Progenitor cell of endocrine pancreas (in vitro differentiated cells): ENCODE measurements around the gene IFT20. TPM values are rescaled to one million over a fixed set of nuclear protein-coding genes. Genes with fewer than 3 reads are reported as not detected.
"Not testable (repeated sequence)": the region's sequence is repeated elsewhere in the genome, so short reads cannot be mapped to it uniquely, and the experiment has no call there.

Source experiments
- DNase-seq: peaks from one replicate; pipeline ENCODE4 v3.0.0; 2021; ENCODE audit warnings: low spot score; ENCODE audit not compliant: unreplicated experiment
- H3K27ac Mint-ChIP-seq: 2 replicates; pipeline ENCODE4 v1.8.0; 2021; ENCODE audit warnings: mild to moderate bottlenecking, moderate library complexity, mixed read lengths
- H3K27me3 Mint-ChIP-seq: 2 replicates; pipeline ENCODE4 v1.8.0; 2021; ENCODE audit warnings: mixed read lengths
- H3K36me3 Mint-ChIP-seq: 2 replicates; pipeline ENCODE4 v1.8.0; 2022; ENCODE audit warnings: mixed read lengths; ENCODE audit not compliant: insufficient read depth
- H3K4me1 Mint-ChIP-seq: 2 replicates; pipeline ENCODE4 v1.8.0; 2021; ENCODE audit warnings: low read depth, mixed read lengths
- H3K4me3 Mint-ChIP-seq: 2 replicates; pipeline ENCODE4 v1.8.0; 2021; ENCODE audit warnings: low read depth, mild to moderate bottlenecking, moderate library complexity, mixed read lengths
- H3K9me3 Mint-ChIP-seq: 2 replicates; pipeline ENCODE4 v1.8.0; 2021; ENCODE audit warnings: low read depth, mixed read lengths
- CTCF ChIP-seq: fragments of 200-600 bp; sonication (generic); IDR thresholded peaks from one replicate; pipeline ENCODE4 v1.5.0; 2021; ENCODE audit warnings: antibody characterized with exemption, mild to moderate bottlenecking; ENCODE audit not compliant: unreplicated experiment
- total RNA-seq: library from RNA; stranded (reverse); gene quantifications from 2 replicates; pipeline ENCODE4 v1.2.1, GENCODE V29; 2021

The IFT20 gene
- total RNA-seq, 1 donor from 2014 or later: 35.4 TPM

- no peaks in the 10 kb centered on the region for H3K36me3 Mint-ChIP-seq
These were observed 36.8 kb downstream of the IFT20 start for GRCh38 chr17:28298449-28298848.

GRCh38 chr17:28295677-28296578 is 39.3 kb downstream of the IFT20 start:
- no peak for DNase-seq
- Mint-ChIP-seq H3K27ac (no peak overlapping the region), H3K4me3 (no peak overlapping the region)

More at GRCh38 chr17:28298449-28298848, 36.8 kb downstream of the IFT20 start:
- no peaks in the 10 kb centered on the region for H3K9me3 Mint-ChIP-seq
- no peak for TF ChIP-seq CTCF
- H3K4me3 Mint-ChIP-seq: no peak overlapping the region
- no peaks in the 10 kb centered on the region for H3K4me1 Mint-ChIP-seq
- H3K27me3 Mint-ChIP-seq: peaks cover 7% of the 10 kb centered on the region
- DNase-seq: no peak
- no peak overlapping the region for H3K27ac Mint-ChIP-seq

DNA sequence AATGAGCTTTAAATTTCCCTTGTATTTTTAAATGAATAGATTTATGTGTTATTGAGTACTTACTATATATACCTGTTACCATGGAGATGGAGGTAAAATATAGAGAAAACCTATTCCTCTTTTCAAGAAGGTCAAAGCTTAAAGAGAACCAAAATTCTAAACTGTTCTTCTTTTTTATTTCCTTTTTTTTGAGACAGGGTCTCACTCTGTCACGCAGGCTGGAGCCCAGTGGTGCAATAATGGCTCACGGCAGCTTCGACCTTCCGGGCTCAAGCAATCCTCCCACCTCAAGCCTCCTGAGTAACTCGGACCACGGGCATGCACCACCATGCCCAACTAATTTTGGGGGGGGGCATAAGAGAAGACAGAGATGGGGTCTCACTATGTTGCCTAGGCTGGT is 41.3 kb downstream of the IFT20 start:
- no peak for DNase-seq
- H3K4me1 Mint-ChIP-seq: peaks cover 9% of the 10 kb centered on the region
- no peaks in the 10 kb centered on the region for H3K9me3 Mint-ChIP-seq
- H3K27me3 Mint-ChIP-seq: peaks cover 7% of the 10 kb centered on the region
- H3K27ac Mint-ChIP-seq: no peak overlapping the region
- H3K36me3 Mint-ChIP-seq: no peaks in the 10 kb centered on the region
- H3K4me3 Mint-ChIP-seq: no peak overlapping the region
- TF ChIP-seq CTCF: no peak

More at GRCh38 chr17:28295677-28296578, 39.3 kb downstream of the IFT20 start:
- H3K9me3 Mint-ChIP-seq: no peaks in the 10 kb centered on the region
- H3K36me3 Mint-ChIP-seq: no peaks in the 10 kb centered on the region
- TF ChIP-seq CTCF: no peak
- H3K27me3 Mint-ChIP-seq: peaks cover 7% of the 10 kb centered on the region
- H3K4me1 Mint-ChIP-seq: peaks cover 9% of the 10 kb centered on the region

DNA sequence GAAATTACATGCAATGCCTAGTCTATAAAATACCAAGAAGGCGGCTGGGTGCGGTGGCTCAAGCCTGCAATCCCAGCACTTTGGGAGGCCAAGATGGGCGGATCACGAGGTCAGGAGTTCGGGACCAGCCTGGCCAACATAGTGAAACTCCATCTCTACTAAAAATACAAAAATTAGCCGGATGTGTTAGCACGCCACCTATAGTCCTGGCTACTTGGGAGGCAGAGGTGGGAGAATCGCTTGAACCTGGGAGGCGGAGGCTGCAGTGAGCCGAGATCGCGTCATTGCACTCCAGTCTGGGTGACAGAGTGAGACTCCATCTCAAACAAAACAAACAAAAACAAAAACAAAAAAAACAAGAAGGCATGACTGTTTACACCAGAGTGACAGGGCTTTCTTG is 42.4 kb downstream of the IFT20 start:
- not testable (repeated sequence) for H3K36me3 Mint-ChIP-seq, H3K9me3 Mint-ChIP-seq, H3K4me1 Mint-ChIP-seq, DNase-seq, H3K4me3 Mint-ChIP-seq, H3K27me3 Mint-ChIP-seq, H3K27ac Mint-ChIP-seq

- Mint-ChIP-seq H3K27me3 (peaks cover 7% of the 10 kb centered on the region), H3K4me3 (no peak overlapping the region), H3K9me3 (no peaks in the 10 kb centered on the region), H3K4me1 (peaks cover 9% of the 10 kb centered on the region), H3K27ac (no peak overlapping the region), H3K36me3 (no peaks in the 10 kb centered on the region)
- TF ChIP-seq CTCF: no peak
- DNase-seq: no peak
These were observed 43.4 kb downstream of the IFT20 start for GRCh38 chr17:28291780-28292330.
